SIG-M5 treated with dmso at 0.1 percent for 504 hours (cell line): Measurements from ENCODE around the gene CACTIN.
"Not testable (repeated sequence)": the region's sequence is repeated elsewhere in the genome, so short reads cannot be mapped to it uniquely, and the experiment has no call there.

Experiments used
- DNase-seq: peaks from one replicate; lab custom pipeline; 2025; ENCODE audit not compliant: unreplicated experiment; lab: John Stamatoyannopoulos, UW

The CACTIN gene

DNA sequence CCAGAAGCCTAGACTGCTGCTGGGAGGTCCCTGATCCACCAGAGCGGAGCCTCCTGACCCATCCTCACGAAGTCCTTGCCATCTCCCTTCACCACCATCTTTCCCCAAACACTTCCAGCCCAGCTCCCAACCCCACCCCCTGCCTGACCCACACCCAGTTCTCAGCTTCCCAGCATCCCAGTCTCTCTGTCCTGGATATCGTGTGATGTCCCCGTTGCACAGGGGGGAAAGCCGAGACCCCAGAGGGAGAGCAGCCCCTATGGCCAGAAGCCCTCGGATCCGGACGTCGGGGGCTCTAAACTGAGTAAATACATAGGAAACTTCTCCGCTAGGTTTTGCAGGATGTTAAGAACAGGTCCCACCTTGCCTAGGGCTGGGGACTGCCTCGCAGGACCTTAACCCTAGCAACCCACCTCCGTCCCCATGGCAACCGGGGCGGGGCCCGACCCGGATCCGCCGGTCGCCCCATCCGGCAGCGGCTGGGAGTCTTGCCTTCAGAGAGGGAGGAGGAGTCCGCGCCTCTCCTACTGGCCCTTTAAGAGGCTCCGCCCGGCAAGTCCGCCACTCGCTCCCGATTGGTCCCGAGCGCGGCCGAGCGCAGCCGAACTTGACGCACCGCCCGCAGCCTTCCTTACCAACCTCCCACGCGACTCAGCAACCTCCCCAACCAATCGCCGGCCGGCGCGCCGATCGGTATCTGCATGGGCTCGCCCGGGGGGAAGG lies 54.3 kb downstream of the CACTIN start:
- peak; percentile 97 for DNase-seq

DNA sequence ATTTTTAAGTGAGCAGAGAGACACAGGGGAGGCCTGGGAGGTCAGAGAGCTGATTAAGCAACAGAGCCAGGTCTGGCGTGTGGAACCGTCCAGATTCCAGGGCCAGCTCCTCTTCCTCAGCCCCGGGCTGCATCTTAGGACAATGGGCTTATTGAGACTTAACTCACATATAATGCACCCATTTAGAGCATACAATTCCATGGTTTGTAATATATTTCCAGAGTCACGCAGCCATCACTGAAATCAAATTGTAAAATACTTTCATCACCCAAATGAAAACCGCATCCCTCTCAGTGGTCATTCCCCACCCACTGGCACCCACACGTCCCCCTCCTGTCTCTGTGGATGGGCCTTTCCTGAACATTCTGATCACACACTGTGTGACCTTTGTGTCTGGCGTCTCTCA lies 56.0 kb downstream of the CACTIN start:
- DNase-seq, result no peak

DNA sequence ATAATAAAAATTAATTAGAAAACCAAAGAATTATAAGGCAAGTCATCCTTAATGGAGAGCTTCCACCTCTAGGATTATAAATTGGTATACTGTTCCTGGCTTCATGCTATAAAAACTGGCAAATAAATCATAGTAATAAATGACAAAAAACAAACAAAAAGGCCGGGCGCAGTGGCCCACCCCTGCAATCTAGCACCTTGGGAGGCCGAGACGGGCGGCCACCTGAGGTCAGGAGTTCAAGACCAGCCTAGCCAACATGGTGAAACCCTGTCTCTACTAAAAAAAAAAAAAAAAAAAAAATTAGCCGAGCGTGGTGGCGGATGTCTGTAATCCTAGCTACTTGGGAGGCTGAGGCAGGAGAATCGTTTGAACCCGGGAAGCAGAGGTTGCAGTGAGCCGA lies 56.5 kb downstream of the CACTIN start:
- DNase-seq, result not testable (repeated sequence)

DNA sequence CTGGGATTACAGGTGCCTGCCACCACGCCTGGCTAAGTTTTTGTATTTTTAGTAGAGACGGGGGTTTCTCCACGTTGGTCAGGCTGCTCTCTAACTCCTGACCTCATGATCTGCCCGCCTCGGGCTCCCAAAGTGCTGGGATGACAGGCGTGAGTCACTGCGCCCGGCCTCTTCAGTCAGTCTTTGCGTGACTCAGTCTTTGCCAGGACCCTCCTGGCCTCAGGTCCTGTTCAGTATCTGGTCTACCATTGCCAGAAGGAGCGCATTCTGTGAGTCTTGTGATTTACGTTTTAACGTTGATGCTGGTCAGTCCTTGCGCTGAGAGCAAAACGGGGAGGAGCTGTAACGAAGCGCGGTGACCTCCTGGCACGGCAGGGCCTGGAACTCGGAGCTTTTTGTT lies 61.5 kb downstream of the CACTIN start:
- DNase-seq, result no peak

DNA sequence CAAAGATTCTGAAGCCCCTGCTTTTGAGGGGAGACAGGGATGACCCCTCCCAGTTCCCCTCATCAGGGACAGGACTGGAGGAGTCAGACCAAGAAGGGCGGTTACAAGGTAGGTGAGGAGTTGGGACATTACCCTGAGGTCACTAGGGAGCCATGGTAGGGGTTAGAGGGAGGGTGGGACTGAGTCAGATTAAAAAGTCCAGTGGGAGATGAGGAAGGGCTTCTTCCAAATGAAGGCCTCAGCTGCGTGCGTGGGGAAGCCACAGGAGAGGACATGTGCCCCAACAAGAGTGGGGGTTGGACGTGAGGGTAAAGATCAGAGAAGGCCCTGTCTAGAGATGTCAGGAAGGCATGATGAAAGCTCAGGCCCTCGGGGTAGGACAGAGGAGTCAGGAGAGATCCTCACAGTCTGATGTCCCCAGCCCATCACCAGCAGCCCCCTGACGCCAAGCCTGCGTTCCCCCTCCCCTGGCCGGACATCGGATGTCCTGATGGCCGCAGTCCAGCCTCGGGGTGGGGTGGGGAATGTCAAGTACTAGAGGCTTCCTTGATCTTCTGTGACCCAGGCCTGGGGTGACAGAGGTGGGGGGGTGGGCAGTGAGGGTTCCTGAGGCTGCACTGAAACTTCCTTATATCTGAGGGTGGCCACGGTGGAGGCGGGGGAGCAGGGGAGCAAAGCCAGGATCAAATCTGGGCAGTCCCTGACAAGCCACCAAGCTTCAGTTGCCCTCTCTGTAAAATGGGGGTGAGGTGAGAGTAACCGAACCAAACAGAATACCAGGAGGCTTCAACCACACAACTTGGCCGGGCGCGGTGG lies 62.7 kb downstream of the CACTIN start:
- DNase-seq, result no peak
